ENCODE data around the gene LAG3.

The LAG3 gene

GRCh38 chr12:6771091-6771495 lies 1.2 kb upstream of the LAG3 start:
- TF ChIP-seq CTCF (IDR thresholded peaks at IDR 0.05): no peak

DNA sequence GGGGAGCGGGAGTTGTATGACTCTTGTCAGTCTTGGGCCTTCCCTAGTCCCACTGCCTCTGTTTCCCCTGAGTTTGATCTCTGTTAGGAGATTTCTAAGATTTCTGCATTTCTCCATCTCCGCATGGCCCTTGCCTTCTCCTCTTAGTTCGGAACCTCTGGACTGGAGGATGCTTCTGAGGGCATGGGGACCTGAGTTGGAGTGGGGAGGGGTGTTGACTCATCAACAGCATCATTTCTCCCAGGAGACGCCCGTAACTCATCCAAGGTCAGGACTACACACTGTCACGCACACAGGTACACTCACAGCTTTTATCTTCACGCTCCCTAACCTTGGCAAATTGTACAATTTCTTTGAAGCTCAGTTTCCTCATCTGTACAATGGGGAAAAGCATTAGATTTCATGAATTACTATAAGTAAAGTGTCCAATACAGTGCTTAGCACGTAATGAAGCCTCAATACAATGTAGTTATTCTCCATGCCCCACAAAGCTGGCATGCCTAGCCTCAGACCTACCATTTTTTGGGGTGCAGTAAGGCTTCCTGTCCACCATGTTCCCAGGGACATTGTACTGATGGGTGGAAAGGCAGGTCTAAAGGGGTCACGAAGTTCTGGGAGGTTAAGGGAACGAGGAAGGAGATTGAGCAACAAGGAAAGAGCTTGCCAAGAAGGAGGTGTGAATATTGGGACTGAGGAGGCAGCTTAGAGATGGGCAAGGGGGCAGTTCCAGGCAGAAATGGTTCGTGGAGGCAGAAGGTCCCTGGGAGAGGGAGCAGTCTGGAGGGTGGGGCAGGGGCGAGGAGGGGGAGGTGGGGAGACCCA lies 600 bp upstream of the LAG3 start:
- no peak for TF ChIP-seq CTCF (IDR thresholded peaks at IDR 0.05)

DNA sequence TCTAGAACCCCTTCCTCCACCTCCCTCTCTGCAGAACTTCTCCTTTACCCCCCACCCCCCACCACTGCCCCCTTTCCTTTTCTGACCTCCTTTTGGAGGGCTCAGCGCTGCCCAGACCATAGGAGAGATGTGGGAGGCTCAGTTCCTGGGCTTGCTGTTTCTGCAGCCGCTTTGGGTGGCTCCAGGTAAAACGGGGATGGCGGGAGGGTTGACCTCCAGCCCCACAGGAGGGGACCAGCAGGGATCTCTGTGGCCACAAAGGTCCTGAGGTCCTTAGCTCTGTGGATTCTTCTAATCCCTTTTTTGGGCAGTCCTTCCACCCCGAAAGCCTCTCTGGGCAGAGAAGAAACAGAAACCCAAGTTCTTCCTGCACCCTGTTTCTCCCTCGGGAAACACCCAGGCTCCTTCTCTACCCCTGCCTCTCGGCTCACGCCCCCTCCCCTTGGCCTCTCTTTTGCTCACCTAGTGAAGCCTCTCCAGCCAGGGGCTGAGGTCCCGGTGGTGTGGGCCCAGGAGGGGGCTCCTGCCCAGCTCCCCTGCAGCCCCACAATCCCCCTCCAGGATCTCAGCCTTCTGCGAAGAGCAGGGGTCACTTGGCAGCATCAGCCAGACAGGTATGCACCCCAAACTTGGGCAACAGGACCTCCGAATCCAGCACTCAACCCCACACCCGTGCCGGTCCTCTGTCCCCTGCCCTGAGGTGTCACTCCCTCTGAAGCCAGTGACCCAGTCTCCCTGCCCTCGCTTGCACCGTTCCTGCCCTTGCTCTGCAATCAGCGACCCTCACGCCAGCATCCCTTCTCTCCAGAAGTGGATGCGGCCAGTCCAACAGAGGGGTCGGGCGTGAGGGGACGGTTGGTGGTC lies 638 bp downstream of the LAG3 start:
- TF ChIP-seq CTCF (IDR thresholded peaks at IDR 0.05): no peak

DNA sequence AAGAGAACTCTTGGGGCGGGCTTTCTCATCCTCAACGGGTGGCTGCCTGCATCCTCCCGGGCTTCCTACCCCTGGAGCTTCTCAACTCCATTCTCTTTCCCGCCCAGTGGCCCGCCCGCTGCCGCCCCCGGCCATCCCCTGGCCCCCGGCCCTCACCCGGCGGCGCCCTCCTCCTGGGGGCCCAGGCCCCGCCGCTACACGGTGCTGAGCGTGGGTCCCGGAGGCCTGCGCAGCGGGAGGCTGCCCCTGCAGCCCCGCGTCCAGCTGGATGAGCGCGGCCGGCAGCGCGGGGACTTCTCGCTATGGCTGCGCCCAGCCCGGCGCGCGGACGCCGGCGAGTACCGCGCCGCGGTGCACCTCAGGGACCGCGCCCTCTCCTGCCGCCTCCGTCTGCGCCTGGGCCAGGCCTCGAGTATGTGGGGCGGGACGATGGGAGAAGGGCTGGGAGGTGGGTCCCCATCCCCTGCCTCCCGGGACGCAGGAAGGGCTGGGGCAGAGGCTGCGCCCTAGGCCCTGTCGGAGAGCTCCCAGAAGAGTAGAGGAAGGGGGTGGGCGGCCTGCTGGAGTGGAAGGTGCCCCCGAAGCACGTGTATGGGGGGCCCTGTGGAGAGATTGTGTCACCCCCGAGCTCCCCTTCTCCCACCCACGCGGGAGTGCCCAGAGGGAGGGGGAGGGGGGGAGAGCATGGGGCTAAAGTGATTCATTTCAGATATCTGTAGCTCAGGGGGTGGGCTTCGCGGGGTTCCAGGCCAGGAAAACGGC lies 1.5 kb downstream of the LAG3 start:
- TF ChIP-seq CTCF (IDR thresholded peaks at IDR 0.05): no peak

DNA sequence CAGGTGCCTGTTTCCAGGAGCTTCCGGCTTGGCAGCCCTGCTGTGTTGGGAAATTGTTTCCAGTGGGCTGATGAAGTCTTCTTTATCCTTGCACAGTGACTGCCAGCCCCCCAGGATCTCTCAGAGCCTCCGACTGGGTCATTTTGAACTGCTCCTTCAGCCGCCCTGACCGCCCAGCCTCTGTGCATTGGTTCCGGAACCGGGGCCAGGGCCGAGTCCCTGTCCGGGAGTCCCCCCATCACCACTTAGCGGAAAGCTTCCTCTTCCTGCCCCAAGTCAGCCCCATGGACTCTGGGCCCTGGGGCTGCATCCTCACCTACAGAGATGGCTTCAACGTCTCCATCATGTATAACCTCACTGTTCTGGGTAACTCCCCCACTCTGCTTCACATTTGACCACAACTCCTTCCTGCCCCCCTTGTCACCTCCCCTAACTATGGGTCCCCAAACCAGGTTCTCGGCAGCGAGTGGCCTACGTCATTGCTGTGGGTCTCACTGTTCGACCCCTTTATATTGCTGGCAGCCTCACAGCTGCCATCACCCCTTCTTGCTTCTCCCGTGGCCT lies 2.3 kb downstream of the LAG3 start:
- no peak for TF ChIP-seq CTCF (IDR thresholded peaks at IDR 0.05)

DNA sequence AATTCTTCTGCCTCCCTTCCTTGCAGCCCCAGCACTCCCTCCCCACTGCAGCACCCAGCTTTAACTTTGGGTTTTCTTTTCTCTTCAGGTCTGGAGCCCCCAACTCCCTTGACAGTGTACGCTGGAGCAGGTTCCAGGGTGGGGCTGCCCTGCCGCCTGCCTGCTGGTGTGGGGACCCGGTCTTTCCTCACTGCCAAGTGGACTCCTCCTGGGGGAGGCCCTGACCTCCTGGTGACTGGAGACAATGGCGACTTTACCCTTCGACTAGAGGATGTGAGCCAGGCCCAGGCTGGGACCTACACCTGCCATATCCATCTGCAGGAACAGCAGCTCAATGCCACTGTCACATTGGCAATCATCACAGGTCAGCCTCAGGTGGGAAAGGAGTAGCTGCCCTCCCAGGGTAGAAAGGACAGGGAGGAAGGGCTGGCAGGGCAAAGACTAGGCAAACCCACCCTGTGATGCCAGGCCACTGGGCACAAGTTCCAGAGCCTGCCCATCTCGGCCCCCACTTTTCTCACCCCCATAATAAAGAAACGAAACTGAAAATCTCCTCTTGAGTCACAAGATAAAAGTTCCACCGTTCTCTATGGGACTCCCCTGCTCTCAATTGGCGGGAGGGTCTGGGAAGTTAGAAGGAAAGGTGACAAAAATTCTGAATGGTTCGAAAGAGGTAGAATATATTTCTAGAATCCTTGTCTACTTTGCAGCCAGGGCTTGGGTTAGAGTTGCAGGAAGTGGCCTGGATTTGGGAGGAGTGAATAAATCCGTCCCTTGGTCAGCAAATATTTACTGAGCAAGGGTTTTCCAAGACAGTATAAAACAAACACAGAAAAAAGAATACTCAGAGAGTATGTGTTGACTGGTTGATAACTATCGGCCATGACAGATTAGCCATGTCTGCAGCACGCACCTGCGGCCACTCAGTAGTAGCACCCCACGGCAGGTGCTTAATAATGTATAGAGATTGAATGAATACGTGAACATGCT lies 3.2 kb downstream of the LAG3 start:
- TF ChIP-seq CTCF (IDR thresholded peaks at IDR 0.05): no peak

Data from LNCAP (cell line).